Fibroblast of pulmonary artery (primary cell): ENCODE measurements around the gene SCG2.
A peak's percentile ranks its signal among the peaks of the same experiment; 100 is the strongest.

Experiments used
- DNase-seq: peaks from one replicate; pipeline ENCODE4 v3.0.0-alpha.2; 2010; ENCODE audit warnings: low read depth
- H3K4me3 ChIP-seq: replicated peaks from 2 replicates; pipeline ENCODE4 v1.5.1; 2011; ENCODE audit warnings: low read depth, mild to moderate bottlenecking, control low read depth, low read length, moderate library complexity
- TF ChIP-seq, protein P1 (sequence below): IDR thresholded peaks from 2 replicates; pipeline ENCODE4 v1.5.1; 2011; ENCODE audit warnings: mild to moderate bottlenecking, control low read depth, low read length, inconsistent platforms; ENCODE audit errors: missing control alignments

SCG2 gene

DNA sequence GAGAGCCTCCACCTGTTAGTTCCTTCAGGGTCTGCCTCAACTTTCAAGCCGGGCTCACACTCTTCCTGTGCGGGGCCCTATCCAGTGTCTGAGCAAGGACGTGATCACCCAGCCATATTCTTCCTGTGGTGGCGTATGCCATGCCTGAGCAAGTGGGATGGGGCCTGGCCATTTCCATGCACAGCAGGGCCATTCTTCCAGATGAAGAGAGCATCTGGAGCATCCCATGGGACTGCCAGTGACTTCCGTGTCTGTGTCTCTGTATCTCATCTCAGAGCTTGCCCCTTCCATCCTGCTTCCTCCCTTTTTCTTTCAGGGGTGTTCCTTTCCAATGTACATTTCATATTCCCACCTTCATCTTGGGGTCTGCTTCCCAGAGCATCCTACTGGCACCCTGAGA is 20.2 kb downstream of the SCG2 start:
- DNase-seq: no peak
- H3K4me3 ChIP-seq: no peak overlapping the region
- TF ChIP-seq, protein P1, sequence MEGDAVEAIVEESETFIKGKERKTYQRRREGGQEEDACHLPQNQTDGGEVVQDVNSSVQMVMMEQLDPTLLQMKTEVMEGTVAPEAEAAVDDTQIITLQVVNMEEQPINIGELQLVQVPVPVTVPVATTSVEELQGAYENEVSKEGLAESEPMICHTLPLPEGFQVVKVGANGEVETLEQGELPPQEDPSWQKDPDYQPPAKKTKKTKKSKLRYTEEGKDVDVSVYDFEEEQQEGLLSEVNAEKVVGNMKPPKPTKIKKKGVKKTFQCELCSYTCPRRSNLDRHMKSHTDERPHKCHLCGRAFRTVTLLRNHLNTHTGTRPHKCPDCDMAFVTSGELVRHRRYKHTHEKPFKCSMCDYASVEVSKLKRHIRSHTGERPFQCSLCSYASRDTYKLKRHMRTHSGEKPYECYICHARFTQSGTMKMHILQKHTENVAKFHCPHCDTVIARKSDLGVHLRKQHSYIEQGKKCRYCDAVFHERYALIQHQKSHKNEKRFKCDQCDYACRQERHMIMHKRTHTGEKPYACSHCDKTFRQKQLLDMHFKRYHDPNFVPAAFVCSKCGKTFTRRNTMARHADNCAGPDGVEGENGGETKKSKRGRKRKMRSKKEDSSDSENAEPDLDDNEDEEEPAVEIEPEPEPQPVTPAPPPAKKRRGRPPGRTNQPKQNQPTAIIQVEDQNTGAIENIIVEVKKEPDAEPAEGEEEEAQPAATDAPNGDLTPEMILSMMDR: no peak

DNA sequence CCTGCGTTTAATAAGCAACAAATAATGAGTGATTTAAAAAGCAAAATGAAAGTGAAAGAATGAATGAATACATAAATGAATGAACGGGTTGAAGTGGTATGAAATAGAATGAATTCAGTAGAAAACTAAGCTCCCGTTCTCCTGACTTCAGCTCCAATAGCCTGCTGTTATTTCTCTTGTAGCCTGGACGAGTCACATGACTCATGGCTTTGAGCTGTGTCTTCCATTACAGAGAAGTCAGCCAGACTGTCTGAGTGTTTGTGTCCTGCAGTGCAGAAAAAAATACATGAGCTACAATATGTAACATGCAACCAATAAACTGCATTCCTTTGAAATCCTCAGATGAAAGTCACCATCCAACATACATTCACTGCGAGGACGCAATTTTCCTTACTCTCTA is 21.2 kb downstream of the SCG2 start:
- H3K4me3 ChIP-seq: peak overlapping the region; percentile 4
- peak; percentile 68 for DNase-seq
- TF ChIP-seq, protein P1: no peak

DNA sequence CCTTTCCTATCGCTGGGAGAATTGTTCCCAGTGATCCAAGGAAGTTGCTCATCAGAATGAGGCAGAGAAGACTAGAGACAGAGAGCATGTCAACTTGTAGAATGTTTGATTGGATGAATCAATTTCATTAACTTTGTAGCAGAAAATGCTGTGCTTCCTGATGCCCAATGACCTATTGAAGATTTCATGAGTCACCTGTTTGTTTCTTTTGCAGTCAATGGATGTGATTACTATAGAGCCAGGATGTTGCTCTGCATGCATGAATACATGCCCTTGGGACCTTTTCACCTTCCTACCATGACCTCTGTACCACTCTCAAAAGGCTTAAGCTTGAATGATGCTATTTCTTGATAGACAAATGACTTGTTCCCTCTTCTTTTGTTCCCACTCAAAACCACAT is 23.3 kb downstream of the SCG2 start:
- DNase-seq: no peak
- H3K4me3 ChIP-seq: no peak overlapping the region
- TF ChIP-seq, protein P1: no peak

DNA sequence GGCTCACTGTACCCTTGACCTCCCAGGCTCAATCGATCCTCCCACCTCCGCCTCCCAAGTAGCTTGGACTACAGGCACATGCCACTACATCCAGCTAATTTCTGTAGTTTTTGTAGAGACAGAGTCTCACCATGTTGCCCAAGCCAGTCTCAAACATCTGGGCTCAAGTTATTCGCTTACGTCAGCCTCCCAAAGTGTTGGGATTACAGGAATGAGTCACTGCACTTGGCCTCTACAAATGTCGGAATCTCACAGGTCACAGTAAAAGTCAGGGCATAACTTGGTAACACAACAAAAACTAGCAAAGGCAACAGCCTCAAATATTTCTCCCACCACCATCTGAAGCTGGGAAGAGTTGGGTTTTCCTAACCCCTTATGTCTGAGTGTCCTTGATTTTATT is 25.3 kb downstream of the SCG2 start:
- TF ChIP-seq, protein P1: no peak

DNA sequence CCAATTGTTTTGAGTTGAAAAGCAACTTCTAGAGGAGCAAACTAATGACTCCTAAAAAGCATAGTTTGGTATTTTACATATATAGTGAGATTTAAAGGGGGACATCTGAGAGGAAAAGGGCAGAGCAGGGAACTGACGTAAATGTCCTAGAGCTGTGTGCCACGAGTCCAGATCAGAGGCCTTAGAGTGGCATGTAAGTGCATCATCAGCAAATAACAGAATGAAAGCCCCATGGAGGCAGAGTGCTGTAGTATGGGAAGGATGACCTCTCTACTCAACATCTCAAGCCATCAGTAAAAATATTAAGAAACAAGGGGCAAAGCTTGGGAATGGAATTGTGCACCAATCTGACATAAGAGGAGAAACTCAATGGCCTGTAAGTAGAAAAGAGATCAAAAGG is 31.4 kb downstream of the SCG2 start:
- no peak for DNase-seq
- TF ChIP-seq, protein P1: no peak
- H3K4me3 ChIP-seq: no peak overlapping the region

More for the DNA sequence above, 25.3 kb downstream of the SCG2 start:
- no peak overlapping the region for H3K4me3 ChIP-seq
- peak; percentile 97 for DNase-seq

DNA sequence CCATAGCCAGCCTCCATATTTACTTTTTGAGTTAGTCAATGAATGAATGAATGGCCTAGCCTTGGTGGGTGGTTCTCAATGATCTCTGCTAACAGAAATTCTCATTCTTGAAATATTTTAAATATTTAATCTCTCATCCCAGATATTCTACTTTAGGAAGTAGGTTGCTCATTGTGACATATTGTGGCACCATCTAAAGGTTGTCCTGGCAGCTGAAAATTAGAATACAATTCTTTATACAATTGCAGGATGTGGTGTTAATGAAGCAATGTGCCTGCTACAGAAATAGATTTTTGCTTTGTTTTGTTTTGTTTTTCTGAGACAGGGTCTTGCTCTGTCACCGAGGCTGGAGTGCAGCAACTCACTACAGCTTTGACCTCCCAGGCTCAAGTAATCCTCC is 35.8 kb downstream of the SCG2 start:
- TF ChIP-seq, protein P1: no peak
- no peak overlapping the region for H3K4me3 ChIP-seq
- no peak for DNase-seq

DNA sequence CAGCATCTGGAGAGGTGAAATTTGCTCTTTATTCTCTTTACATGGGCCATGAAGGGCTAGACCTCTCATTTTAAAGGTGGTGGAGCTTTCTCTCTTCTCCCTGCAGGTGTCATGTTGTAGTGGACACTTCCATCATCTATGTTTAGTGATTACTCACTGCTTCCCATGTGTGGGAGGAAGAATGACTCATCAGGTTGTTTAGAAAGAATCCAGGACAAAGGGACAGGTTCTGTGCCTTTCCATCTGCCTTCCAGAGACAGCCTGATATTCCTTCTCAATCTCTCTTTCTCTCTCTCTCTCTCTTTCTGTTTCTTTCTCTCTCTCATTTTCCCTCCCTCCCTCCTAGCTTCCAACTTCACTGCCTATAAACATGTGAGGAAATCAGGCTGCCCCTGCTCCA is 38.7 kb downstream of the SCG2 start:
- peak; percentile 84 for DNase-seq
- H3K4me3 ChIP-seq: no peak overlapping the region
- TF ChIP-seq, protein P1: peak; percentile 7
